ENCODE results near the gene SNCAIP.

The SNCAIP gene

GRCh38 chr5:122296871-122297270, 15.2 kb upstream of the SNCAIP start:
- Histone ChIP-seq H3K9ac (ENCODE audit: low read depth, low read length) (no peak overlapping the region), H3K4me1 (ENCODE audit: control insufficient read depth, insufficient read depth, low read length) (peaks cover 12% of the 10 kb centered on the region), H3K27me3 (ENCODE audit: control insufficient read depth, insufficient read depth, low read length) (peaks cover under 1% of the 10 kb centered on the region), H3K9me3 (ENCODE audit: control insufficient read depth, insufficient read depth, low read length) (no peaks in the 10 kb centered on the region), H3K36me3 (ENCODE audit: control insufficient read depth, insufficient read depth, low read length) (no peaks in the 10 kb centered on the region), H3K4me3 (ENCODE audit: low read depth, low read length) (no peak overlapping the region)

- Histone ChIP-seq H3K27me3 (ENCODE audit: control insufficient read depth, insufficient read depth, low read length) (no peaks in the 10 kb centered on the region), H3K4me1 (ENCODE audit: control insufficient read depth, insufficient read depth, low read length) (peaks cover 5% of the 10 kb centered on the region), H3K36me3 (ENCODE audit: control insufficient read depth, insufficient read depth, low read length) (no peaks in the 10 kb centered on the region), H3K4me3 (ENCODE audit: low read depth, low read length) (no peak overlapping the region), H3K9ac (ENCODE audit: low read depth, low read length) (no peak overlapping the region), H3K9me3 (ENCODE audit: control insufficient read depth, insufficient read depth, low read length) (no peaks in the 10 kb centered on the region)
These were observed 14.3 kb upstream of the SNCAIP start for GRCh38 chr5:122297587-122298298.

GRCh38 chr5:122300374-122300773, 11.7 kb upstream of the SNCAIP start:
- Histone ChIP-seq H3K27me3 (ENCODE audit: control insufficient read depth, insufficient read depth, low read length) (no peaks in the 10 kb centered on the region), H3K9me3 (ENCODE audit: control insufficient read depth, insufficient read depth, low read length) (no peaks in the 10 kb centered on the region), H3K4me1 (ENCODE audit: control insufficient read depth, insufficient read depth, low read length) (no peaks in the 10 kb centered on the region), H3K4me3 (ENCODE audit: low read depth, low read length) (no peak overlapping the region), H3K36me3 (ENCODE audit: control insufficient read depth, insufficient read depth, low read length) (no peaks in the 10 kb centered on the region), H3K9ac (ENCODE audit: low read depth, low read length) (no peak overlapping the region)

- Histone ChIP-seq H3K9ac (ENCODE audit: low read depth, low read length) (no peak overlapping the region), H3K4me3 (ENCODE audit: low read depth, low read length) (no peak overlapping the region), H3K27me3 (ENCODE audit: control insufficient read depth, insufficient read depth, low read length) (no peaks in the 10 kb centered on the region), H3K36me3 (ENCODE audit: control insufficient read depth, insufficient read depth, low read length) (no peaks in the 10 kb centered on the region), H3K4me1 (ENCODE audit: control insufficient read depth, insufficient read depth, low read length) (no peaks in the 10 kb centered on the region), H3K9me3 (ENCODE audit: control insufficient read depth, insufficient read depth, low read length) (no peaks in the 10 kb centered on the region)
These were observed 11.0 kb upstream of the SNCAIP start for GRCh38 chr5:122301016-122301415.

- H3K4me1 ChIP-seq (ENCODE audit: control insufficient read depth, insufficient read depth, low read length), result no peaks in the 10 kb centered on the region
- H3K9ac ChIP-seq (ENCODE audit: low read depth, low read length), result no peak overlapping the region
- H3K36me3 ChIP-seq (ENCODE audit: control insufficient read depth, insufficient read depth, low read length), result no peaks in the 10 kb centered on the region
- H3K9me3 ChIP-seq (ENCODE audit: control insufficient read depth, insufficient read depth, low read length), result no peaks in the 10 kb centered on the region
- peaks cover 2% of the 10 kb centered on the region for H3K27me3 ChIP-seq (ENCODE audit: control insufficient read depth, insufficient read depth, low read length)
- H3K4me3 ChIP-seq (ENCODE audit: low read depth, low read length), result no peak overlapping the region
These were observed 7.4 kb upstream of the SNCAIP start for GRCh38 chr5:122304471-122305215.

- Histone ChIP-seq H3K4me1 (ENCODE audit: control insufficient read depth, insufficient read depth, low read length) (no peaks in the 10 kb centered on the region), H3K4me3 (ENCODE audit: low read depth, low read length) (no peak overlapping the region), H3K9me3 (ENCODE audit: control insufficient read depth, insufficient read depth, low read length) (no peaks in the 10 kb centered on the region)
These were observed 5.6 kb upstream of the SNCAIP start for GRCh38 chr5:122306461-122306860.

GRCh38 chr5:122310889-122311288, 1.1 kb upstream of the SNCAIP start:
- Histone ChIP-seq H3K36me3 (ENCODE audit: control insufficient read depth, insufficient read depth, low read length) (no peaks in the 10 kb centered on the region), H3K9ac (ENCODE audit: low read depth, low read length) (no peak overlapping the region), H3K9me3 (ENCODE audit: control insufficient read depth, insufficient read depth, low read length) (no peaks in the 10 kb centered on the region), H3K4me1 (ENCODE audit: control insufficient read depth, insufficient read depth, low read length) (peaks cover 10% of the 10 kb centered on the region), H3K4me3 (ENCODE audit: low read depth, low read length) (peak overlapping the region; percentile 49), H3K27me3 (ENCODE audit: control insufficient read depth, insufficient read depth, low read length) (peaks cover 37% of the 10 kb centered on the region)

More at GRCh38 chr5:122306461-122306860, 5.6 kb upstream of the SNCAIP start:
- Histone ChIP-seq H3K36me3 (ENCODE audit: control insufficient read depth, insufficient read depth, low read length) (no peaks in the 10 kb centered on the region), H3K27me3 (ENCODE audit: control insufficient read depth, insufficient read depth, low read length) (peaks cover 18% of the 10 kb centered on the region), H3K9ac (ENCODE audit: low read depth, low read length) (no peak overlapping the region)

- peak overlapping the region; percentile 49 for H3K4me3 ChIP-seq (ENCODE audit: low read depth, low read length)
These were observed 508 bp upstream of the SNCAIP start for GRCh38 chr5:122311497-122311960.

GRCh38 chr5:122312591-122313406, 762 bp downstream of the SNCAIP start:
- H3K27me3 ChIP-seq (ENCODE audit: control insufficient read depth, insufficient read depth, low read length), result peaks cover 37% of the 10 kb centered on the region
- H3K4me3 ChIP-seq (ENCODE audit: low read depth, low read length), result peak overlapping the region; percentile 70

More at GRCh38 chr5:122311497-122311960, 508 bp upstream of the SNCAIP start:
- Histone ChIP-seq H3K27me3 (ENCODE audit: control insufficient read depth, insufficient read depth, low read length) (peaks cover 37% of the 10 kb centered on the region), H3K9me3 (ENCODE audit: control insufficient read depth, insufficient read depth, low read length) (no peaks in the 10 kb centered on the region), H3K4me1 (ENCODE audit: control insufficient read depth, insufficient read depth, low read length) (peaks cover 10% of the 10 kb centered on the region), H3K36me3 (ENCODE audit: control insufficient read depth, insufficient read depth, low read length) (no peaks in the 10 kb centered on the region), H3K9ac (ENCODE audit: low read depth, low read length) (no peak overlapping the region)

GRCh38 chr5:122314036-122314435, 2.0 kb downstream of the SNCAIP start:
- peaks cover 37% of the 10 kb centered on the region for H3K27me3 ChIP-seq (ENCODE audit: control insufficient read depth, insufficient read depth, low read length)
- no peaks in the 10 kb centered on the region for H3K36me3 ChIP-seq (ENCODE audit: control insufficient read depth, insufficient read depth, low read length)
- no peak overlapping the region for H3K9ac ChIP-seq (ENCODE audit: low read depth, low read length)
- H3K4me3 ChIP-seq (ENCODE audit: low read depth, low read length), result no peak overlapping the region
- peaks cover 10% of the 10 kb centered on the region for H3K4me1 ChIP-seq (ENCODE audit: control insufficient read depth, insufficient read depth, low read length)
- H3K9me3 ChIP-seq (ENCODE audit: control insufficient read depth, insufficient read depth, low read length), result no peaks in the 10 kb centered on the region

More at GRCh38 chr5:122312591-122313406, 762 bp downstream of the SNCAIP start:
- H3K9me3 ChIP-seq (ENCODE audit: control insufficient read depth, insufficient read depth, low read length), result no peaks in the 10 kb centered on the region
- no peaks in the 10 kb centered on the region for H3K36me3 ChIP-seq (ENCODE audit: control insufficient read depth, insufficient read depth, low read length)
- peaks cover 10% of the 10 kb centered on the region for H3K4me1 ChIP-seq (ENCODE audit: control insufficient read depth, insufficient read depth, low read length)
- no peak overlapping the region for H3K9ac ChIP-seq (ENCODE audit: low read depth, low read length)

- H3K36me3 ChIP-seq (ENCODE audit: control insufficient read depth, insufficient read depth, low read length), result no peaks in the 10 kb centered on the region
- H3K27me3 ChIP-seq (ENCODE audit: control insufficient read depth, insufficient read depth, low read length), result peaks cover 28% of the 10 kb centered on the region
- no peak overlapping the region for H3K4me3 ChIP-seq (ENCODE audit: low read depth, low read length)
- no peaks in the 10 kb centered on the region for H3K9me3 ChIP-seq (ENCODE audit: control insufficient read depth, insufficient read depth, low read length)
- H3K9ac ChIP-seq (ENCODE audit: low read depth, low read length), result no peak overlapping the region
- peaks cover 10% of the 10 kb centered on the region for H3K4me1 ChIP-seq (ENCODE audit: control insufficient read depth, insufficient read depth, low read length)
These were observed 3.5 kb downstream of the SNCAIP start for GRCh38 chr5:122315521-122315920.
